Ammon's horn (tissue), 1 donor: ENCODE results near the gene LRRFIP2.
"Not testable (repeated sequence)": the region's sequence is repeated elsewhere in the genome, so short reads cannot be mapped to it uniquely, and the experiment has no call there.

Experiments
- DNase-seq: peaks from one replicate; pipeline ENCODE4 v3.0.0-alpha.2; 2016; ENCODE audit warnings: low spot score

LRRFIP2 gene

DNA sequence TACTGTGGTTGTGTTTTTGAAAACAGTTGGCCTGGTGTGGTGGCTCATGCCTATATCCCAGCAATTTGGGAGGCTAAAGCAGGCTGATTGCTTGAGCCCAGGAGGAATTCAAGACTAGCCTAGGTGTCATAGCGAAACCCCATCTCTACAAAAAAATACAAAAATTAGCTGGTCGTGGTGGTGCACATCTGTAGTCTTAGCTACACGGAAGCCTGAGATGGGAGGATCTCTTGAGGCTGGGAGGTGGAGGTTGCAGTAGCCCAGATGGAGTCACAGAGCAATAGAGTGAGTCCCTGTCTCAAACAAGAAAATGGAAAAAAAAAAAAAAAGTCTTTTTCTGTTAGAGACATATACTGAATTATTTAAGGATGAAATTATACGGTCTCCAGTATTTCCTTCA, 14.7 kb upstream of the LRRFIP2 start:
- no peak for DNase-seq

DNA sequence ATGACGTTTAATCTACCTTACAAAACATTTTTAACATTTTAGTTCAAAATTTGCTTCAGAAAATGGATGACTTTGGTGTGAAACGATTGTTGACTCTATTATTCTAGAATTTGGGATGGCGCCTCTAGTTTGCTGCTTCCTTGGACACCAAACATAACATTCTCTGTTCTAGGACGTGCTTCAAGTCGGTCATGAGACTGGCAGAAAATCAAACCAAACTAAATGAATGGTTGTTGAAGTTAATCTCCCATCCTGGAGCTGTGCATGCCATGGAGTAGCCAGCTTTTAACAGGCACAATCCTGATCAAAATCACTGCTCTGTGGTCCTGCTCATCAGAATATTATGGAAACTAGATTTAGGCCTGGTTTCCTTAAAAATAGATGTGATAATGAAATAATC, 9.6 kb upstream of the LRRFIP2 start:
- DNase-seq = peak; percentile 87

DNA sequence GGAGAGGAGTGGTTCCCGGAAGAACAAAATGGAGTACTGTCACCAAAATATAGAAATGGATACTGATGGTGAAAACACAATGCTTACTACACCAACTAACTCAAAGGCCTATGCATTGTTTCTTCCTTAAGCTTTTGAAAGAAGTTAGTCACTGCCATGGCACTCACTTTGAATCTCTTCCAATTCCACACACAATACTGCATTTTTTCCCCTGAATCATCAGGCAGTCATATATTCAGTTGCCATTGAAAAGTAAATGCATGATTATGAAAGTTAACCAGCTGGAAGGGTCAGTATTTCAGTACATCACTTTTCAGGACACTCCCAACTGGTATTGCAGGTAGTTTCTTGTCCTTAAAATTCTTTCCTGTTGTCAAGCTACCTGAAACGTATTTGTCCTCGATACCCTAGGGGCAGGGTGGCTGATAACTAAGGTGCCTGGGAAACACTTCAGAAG, 9.0 kb upstream of the LRRFIP2 start:
- DNase-seq = peak; percentile 72

DNA sequence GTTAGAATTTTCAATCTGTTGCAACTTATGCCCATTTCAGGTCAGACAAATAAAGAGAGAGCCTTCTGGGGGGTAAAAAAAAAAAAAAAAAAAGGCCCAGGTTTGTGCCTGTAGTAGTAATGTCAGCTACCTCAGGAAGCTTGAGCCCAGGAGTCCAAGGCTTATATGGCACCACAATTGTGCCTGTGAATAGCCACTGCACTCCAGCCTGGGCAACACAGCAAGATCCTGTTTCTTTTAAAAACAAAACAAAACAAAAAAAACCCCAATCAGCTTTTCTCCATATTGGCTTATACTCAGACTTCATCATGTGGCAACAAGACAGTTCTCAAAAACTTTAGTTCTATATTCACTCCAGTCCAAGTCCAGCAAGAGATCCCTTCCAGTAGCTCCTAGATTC, 8.4 kb upstream of the LRRFIP2 start:
- no peak for DNase-seq

DNA sequence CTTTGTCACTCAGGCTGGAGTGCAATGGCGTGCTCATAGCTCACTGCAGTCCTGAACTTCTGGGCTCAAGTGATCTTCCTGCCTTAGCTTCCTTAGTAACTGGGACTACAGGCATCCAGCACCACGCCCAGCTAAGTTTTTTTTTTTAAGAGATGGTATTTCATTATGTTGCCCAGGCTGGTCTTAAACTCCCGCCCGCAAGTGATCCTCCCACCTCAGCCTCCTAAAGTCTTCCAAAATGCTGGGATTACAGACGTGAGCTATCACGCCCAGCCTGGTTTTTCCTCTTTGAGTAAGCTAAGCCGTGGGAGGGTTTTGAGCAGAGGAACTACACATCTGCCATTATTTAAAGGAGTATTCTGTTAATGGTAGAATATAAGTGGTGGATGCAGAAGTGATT, 7.4 kb upstream of the LRRFIP2 start:
- DNase-seq = no peak

DNA sequence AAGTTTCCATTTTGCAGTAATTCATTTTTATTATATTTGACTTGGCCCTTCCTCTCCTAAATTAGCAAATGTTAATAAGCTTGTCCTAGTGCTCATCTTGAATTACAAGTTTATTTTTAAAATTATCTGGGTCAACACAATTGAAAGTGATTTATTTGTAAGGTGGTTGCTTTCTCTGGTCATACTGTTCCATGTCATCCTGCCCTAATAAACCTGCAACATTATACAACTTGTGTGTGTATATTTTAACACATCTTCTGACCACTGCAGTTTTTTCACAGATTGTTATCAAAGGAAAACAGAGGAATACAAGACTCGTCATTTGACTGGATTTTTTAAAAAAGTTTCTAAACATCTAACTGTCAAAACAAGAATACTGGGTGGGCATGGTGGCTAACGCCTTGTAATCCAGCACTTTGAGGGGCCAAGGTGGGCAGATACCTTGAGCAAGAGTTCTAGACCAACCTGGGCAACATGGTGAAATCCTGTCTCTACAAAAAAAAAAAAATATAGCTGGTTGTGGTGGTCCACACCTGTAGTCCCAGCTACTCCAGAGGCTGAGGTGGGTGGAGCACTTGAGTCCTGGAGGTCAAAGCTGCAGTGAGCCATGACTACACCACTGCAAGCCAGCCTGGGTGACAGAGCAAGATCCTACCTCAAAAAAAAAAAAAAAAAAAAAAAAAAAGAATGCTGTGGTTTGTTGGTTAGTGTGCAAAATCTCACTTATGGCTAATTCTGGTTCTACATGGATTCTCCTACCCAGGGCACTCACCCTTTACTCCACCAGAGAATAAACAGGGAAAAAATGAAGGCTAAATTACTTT, 5.0 kb upstream of the LRRFIP2 start:
- DNase-seq = no peak

DNA sequence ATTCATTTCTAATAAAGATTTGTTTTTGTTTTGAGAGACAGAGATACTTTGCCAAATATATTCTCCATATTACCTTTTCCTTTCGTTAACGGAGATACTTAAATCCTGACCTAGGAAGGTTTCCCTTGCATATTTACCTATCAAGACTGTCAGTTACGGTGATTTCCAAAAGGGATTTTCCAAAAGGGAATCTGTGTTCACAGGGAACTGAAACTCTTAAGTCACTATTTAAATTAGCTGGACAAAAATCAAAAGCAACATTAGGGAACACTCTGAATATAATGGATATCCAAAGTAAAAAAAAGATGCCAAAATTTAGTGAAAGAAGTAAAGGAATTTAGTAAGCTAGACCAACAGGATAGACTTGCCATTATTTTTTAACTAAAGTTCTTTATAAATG, 576 bp downstream of the LRRFIP2 start:
- no peak for DNase-seq

DNA sequence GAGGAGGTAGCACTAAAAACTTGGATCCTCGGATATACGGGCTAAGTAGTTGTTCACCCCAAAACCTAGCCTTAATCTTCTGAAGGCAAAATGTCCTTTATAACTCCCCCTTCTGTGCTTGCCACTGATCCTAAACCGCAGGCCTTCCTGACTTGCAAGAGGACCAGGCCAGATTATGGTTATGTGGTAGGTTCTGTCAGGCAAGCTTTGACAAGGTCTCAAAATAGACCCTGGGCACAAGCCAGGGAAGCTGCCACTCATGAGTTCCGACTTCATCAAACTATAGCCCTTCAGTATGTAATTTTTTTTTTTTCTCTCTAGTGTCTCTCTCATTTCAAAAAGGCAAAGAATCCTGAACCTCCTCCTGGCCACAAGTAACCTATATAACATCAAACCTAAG, 3.2 kb downstream of the LRRFIP2 start:
- no peak for DNase-seq

DNA sequence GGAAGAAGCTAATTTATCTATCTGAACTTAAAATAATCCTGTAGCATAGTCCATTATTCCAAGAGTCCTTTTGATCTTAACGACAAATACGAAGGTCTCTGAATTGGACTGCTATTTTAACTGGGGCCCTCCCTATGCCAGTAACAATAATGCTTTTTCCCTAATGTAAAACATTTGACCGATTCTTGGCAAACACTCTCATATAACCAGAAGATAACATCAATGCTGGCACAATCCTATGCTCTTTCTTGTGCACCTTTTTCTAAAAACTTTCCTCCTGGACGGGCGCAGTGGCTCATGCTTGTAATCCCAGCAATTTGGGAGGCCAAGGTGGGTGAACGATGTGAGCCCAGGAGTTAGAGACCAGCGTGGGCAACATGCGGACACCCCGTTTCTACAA, 3.9 kb downstream of the LRRFIP2 start:
- DNase-seq = no peak

DNA sequence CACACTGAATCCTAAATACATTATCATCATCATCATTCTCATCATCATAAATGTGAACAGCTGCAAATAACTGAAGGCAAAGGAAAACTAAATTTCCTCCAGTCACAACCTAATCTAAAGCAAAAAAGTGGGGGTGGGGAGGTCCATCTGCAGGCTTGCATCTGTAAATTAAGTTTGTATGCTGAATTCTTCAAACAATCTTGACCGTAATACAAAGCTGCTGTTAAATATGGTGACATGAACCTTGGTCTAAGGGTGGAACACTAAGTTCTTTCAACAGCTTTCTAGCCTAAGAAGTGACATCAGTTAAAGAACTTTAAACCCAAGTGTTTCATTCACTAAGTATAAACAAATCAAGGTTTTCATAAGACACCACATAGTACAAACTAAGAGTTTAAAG, 4.3 kb downstream of the LRRFIP2 start:
- no peak for DNase-seq

DNA sequence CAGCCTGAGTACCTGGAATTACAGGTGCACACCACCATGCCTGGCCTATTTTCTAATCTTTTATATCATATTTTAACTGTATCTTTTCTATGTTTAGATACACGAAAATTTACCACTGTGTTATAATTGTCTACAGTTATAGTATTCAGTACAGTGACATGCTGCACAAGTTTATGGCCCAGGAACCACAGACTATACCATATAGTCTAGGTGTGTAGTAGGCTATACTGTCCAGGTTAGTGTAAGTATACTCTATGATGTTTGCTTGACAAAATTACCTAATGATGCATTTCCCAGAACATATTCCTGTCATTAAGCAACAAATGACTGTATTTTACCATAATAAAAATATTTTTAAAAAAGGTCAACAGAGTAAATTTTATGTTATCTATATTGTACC, 5.5 kb downstream of the LRRFIP2 start:
- no peak for DNase-seq

DNA sequence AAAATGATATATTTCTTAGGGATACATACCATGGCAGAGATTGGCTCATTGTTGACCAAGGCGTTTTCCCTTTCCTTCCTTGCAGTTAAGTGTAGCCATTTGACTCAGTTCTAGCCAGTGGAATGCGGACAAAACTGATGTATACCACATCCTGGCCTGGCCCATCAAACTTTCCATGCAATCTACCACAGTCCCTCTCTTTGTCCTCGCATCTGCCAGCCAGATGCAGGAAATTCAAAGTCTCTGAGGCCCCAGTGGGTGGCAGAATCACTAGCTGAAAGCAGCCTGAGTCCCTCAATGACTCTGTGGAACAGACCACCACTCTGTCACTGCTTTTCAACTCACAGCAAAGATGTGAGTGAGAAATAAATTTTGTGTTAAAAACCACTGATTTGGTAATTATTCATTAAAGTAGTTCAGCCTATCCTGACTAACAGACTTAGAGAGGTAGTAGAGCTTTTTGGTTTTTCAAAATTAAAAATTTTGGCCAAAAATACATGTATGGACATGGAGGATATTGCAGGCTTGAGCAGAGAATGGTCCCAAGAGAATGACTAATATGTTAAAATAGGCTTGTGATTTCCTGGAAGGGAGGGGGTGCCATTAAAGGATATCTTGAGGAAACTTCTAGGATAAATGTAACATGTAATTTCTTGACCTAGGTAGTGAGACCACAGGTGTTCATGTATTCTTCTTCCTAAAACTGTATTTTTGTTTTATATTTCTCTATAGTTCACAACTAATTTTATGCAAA, 10.9 kb downstream of the LRRFIP2 start:
- DNase-seq = no peak

DNA sequence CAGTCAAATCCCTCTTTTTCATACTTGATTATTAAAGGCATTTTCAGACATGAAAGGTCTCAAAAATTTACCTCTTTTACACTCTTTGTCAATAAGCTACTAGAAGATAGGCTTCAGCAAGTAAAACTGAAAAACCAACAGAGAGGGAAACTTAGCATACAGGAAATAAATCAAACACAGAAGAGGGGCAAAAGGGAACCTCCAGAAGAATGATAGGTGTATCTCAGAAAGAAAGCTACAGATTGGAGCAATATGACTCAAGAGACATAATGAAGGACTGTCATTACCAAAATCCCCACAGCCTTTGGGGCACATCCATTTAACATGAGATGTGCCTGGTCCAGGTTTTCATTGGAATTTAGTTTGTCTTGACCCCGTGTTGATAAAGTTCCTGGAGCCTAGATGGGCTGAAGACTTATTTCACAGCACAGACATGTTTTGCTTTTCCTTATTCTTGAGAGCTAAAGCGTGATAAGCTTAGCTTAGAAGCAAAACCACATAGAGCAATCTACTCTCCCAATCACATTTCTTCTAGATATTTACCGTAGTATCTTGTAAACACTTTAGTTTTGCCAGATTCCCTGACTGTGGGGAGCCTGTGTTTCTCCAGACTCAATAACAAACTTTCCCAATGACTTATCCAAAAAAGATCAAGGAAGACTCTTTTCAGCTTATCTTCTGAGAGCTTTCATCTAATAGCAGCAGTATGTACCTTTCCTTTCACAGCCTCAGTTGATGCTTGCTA, 11.7 kb downstream of the LRRFIP2 start:
- DNase-seq = no peak

DNA sequence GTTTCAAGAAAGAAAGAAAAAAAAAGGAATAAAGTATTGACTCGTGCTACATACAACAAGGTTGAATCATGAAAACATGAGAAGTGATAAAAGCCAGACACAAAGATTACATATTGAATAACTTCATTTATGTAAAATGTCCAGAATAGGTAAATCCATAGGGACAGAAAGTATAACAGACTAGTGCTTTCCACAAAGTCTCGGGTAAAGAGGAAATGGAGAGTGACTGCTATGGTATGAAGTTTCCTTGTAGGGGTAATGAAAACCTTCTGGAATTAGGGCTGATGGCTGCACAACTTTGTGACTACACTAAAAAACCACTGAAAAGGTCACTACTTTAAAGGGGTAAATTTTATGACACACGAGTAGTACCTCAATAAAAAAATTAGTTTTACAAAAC, 13.0 kb downstream of the LRRFIP2 start:
- no peak for DNase-seq

DNA sequence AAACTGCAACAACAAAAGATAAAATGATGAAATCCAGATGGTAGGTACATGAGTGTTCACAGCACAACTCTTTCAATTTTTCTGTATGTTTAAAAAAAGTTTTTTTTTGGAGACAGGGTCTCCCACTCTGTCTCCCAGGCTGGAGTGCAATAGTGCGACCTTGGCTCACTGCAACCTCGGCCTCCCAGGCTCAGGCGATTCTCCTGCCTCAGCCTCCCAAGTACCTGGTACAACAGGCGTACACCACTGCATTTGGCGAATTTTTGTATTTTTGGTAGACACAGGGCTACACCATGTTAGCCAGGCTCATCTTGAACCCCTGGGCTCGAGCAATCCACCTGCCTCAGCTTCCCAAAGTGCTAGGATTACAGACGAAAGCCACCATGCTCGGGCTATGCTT, 18.6 kb downstream of the LRRFIP2 start:
- DNase-seq = no peak

DNA sequence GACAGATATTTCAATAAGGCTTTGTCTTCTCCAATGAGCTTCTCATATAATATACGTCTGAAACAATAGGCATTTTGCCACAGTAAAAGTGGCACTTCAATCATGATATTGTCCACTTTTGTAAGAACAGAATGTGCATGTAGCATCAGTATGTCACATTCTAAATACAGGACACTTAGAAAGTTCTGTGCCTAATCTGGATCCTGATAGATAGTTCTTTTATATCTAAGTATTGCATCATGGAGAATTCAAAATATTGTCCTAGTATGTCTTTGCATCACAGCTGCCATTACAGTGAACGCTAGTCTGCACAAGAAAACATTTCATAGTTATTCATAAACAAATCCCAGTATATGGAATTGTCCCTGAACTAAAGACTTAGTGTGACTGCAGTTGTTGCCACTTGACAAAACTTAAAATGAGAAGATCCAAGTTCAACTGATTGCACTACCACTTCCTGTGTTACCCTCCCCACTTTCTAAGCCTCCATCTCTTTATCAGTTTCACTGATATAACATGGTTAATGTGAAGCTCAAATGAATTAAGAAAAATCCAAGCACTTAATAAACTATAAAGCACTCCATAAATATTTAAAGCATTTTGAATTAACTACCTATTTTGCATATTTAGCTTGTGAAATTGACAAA, 19.6 kb downstream of the LRRFIP2 start:
- no peak for DNase-seq

DNA sequence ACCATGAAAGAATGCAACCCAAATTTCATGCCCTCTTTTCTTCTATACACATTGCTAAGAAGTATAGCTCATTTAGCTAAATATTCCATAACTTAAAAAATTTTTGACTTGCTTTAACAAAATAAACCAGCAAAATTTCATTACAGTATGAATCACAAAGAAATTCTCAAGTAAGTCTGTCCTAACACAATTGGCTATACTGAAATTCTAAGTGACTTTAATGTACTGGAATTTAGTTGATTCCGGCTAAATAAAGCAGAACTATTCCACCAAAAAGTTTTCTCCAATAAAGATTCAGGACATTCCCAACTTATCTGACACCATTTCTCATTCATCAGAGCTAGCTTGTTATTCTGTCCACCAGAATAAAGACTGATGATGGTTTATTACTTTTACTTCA, 23.8 kb downstream of the LRRFIP2 start:
- no peak for DNase-seq

DNA sequence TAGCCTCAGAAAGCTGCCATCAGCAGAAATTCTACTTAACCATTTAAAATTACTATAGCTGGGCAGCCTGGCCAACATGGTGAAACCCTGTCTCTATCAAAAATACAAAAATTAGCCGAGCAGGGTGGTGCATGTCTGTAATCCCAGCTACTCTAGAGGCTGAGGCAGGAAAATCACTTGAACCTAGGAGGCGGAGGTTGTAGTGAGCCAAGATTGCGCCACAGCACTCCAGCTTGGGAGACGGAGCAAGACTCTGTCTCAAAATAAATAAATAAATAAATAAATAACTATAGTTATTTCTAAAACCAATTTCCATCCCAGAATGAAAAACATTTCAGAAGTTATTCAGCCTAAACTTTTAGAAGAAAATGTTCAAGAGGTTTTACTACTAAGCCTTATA, 25.1 kb downstream of the LRRFIP2 start:
- no peak for DNase-seq

DNA sequence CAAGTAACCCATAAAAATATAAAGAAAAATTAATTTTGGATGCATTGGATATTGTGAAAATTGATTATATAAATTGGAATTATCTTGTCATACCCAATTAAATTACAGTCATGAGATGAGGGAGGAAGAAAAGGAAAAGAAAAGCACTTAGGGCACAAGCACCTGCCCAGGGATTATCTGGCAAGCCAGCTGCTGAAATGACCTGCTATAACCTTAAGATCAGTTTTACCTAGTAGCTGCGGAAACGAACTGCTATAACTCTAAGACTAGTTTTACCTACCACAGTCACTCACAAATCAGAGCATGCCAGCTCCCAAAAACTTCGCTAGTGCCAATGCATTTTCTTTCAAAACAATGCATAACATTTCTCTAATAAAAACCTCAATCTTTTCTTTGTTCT, 26.2 kb downstream of the LRRFIP2 start:
- DNase-seq = no peak

DNA sequence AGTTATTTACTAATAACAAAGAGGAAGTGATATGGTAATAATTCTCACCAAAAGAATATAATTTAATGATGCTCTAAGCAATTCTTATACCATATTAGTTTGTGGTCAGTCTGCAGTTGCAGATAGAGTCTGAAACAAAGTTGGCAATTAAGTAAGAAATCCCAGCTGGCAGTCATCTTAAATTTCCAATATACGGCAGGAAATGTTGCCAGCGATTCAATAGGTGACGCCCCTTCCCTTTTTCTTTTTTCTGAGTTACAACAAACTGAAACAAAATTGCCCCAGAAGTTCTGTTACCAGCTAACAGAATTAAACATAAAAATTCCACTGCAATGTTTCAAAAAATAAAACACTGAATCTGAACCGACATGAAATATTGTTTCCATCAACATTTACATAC, 26.7 kb downstream of the LRRFIP2 start:
- DNase-seq = no peak

DNA sequence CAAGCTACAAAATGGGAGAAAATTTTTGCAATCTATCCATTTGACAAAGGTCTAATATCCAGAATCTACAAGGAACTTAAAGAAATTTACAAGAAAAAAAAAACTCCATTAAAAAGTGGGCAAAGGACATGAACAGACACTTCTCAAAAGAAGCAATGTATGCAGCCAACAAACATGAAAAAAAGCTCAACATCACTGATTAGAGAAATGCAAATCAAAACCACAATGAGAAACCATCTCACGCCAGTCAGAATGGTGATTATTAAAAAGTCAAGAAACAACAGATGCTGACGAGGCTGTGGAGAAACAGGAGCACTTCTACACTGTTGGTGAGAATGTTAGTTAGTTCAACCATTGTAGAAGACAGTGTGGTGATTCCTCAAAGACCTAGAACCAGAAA, 27.5 kb downstream of the LRRFIP2 start:
- not testable (repeated sequence) for DNase-seq

DNA sequence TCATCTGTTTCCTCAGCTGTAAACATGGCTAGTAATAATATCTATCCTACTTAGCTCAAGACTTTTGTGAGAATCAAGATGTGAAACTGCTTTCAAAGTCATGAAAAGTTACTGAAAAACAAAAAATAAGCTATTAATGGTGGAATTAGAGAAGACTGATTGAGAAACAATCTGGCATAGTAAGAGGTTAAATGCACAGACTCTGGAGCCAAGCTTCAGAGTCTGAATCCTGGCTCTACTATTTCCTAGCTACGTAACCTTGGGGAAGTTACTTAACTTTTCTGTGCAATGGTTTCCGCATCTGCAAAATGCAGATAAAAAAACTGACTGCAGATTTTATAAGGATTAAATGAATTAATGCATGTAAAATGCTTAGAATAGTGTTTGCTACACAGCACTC, 28.8 kb downstream of the LRRFIP2 start:
- no peak for DNase-seq
